Epidermal melanocyte (primary cell): ENCODE measurements around the gene HSPA12B.
"Not testable (repeated sequence)": the region's sequence is repeated elsewhere in the genome, so short reads cannot be mapped to it uniquely, and the experiment has no call there.

ENCODE experiments used
- DNase-seq: peaks from one replicate; pipeline ENCODE4 v3.0.0; 2011; ENCODE audit warnings: low spot score; ENCODE audit not compliant: insufficient read length

HSPA12B gene

DNA sequence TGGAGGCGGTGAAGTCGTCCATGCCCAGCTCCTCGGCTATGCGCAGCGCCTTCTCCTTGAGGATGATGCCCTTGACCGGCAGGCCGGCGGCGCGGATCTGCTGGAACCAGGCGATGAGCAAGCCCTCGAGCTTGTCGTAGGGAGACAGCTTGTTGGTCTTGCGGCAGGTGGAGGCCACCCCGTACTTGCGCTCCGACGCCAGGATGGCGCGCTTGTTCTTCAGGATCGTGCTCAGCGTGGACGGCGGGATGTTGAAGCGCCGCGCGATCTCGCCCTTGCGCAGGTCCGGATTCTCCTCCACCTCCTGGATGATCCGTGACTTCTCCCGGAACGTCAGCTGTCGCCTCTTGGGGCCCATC lies 53.6 kb downstream of the HSPA12B start:
- no peak for DNase-seq

DNA sequence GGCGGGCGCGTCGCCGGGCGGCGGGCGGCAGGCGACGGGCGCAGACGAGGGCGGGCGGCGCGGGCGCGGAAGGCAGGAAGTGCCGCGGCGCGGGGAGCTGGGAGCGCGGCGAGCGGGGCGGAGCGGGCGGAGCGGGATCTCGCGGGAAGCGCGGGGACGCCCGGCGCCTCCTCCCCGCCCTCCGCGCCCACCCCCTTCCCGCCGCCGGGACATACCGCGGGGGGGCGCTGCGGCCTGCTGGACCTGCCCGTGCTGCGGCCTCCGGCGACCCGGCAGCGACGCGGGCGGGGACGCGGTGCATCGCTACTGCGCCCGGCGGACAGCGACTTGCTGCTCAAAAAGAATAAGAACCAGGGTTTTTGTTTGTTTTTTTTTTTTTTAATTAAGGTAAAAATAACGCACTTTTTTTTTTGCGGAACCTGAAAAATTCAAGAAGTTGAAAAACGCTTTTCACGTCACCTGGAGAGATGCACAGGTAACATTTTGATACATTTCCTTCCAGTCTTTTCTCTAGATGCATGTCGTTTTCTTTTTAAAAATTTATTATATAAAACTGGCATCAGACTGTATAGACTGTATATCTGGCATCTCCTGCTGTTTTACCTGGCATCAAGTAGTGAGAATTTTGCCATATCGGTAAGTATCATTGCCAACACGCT lies 54.3 kb downstream of the HSPA12B start, which contains the start of gene CENPB:
Gene CENPB, minus strand, starts transcription at position 76 of the 659 bp plus-strand sequence. CDS start 257 bp downstream, outside the sequence.
- DNase-seq = peak; percentile 89

DNA sequence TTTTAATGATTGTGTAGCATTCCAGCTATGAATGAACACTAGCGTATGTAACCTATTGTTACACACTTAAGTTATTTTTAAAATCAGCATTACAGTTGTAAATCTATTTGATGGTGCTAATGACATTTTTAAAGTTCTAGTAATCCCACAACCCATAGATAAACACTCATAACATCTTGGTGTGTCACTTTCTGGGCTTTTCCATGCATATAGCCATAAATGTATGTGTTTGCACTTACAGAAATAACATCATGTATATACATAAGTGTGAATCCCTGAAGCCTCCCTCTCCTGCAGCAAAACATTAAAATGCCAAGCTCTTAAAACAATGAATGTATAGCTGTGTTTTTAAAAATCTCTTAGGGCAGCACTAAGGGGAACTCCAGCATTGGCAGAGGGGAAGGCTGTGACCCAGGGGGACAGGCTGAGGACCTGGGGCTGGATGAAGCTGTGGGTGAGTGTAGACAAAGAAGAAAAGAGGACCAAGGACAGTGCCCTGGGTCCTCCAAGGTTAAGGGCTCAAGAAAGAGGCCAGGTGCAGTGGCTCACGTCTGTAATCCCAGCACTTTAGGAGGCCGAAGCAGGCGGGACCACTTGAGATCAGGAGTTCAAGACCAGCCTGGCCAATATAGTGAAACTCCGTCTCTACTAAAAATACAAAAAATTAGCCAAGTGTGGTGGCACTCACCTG lies 55.0 kb downstream of the HSPA12B start:
- no peak for DNase-seq

DNA sequence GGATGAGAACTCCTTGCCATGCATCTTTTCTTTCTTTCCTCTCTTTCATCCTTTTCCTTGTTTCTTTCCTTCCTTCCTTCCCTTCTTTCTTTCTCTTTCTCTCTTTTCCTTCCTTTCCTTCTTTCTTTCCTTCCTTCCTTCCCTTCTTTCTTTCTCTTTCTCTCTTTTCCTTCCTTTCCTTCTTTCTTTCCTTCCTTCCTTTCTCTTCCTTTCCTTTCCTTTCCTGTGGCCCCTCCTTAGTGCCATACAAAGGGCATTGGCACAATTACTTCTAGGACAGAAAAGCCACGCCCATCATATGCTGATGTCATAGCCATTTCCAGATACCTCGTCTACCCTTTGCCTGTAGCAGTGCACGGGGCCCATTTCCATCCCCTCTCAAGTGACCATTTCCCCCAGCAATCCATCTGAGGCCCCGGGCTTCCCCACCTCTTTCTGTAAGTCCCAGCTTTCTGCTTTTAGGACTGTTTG lies 56.2 kb downstream of the HSPA12B start:
- no peak for DNase-seq

DNA sequence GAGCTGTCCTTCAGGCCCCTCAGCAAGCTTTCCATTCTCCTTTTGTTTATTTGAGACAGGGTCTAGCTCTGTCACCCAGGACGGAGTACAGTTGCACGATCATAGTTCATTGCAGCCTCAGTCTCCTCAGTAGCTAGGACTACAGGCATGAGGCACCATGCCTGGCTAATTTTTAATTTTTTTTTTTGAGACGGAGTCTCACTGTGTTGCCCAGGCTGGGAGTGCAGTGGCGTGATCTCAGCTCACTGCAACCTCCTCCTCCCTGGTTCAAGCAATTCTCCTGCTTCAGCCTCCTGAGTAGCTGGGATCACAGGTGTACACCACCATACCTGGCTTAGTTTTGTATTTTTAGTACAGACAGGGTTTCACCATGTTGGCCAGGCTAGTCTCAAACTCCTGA lies 56.7 kb downstream of the HSPA12B start:
- DNase-seq = not testable (repeated sequence)

DNA sequence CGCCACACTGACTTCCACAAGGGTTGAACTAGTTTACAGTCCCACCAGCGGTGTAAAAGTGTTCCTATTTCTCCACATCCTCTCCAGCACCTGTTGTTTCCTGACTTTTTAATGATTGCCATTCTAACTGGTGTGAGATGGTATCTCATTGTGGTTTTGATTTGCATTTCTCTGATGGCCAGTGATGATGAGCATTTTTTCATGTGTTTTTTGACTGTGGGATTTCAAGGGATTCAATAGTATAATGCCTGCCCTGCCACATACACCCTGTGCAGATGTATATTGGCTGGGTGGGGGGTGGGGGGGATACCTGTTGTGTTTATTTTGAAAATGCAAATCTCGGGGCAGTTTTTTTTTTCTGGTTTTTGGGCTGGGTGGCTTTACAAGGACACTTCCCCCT lies 61.7 kb downstream of the HSPA12B start:
- not testable (repeated sequence) for DNase-seq

DNA sequence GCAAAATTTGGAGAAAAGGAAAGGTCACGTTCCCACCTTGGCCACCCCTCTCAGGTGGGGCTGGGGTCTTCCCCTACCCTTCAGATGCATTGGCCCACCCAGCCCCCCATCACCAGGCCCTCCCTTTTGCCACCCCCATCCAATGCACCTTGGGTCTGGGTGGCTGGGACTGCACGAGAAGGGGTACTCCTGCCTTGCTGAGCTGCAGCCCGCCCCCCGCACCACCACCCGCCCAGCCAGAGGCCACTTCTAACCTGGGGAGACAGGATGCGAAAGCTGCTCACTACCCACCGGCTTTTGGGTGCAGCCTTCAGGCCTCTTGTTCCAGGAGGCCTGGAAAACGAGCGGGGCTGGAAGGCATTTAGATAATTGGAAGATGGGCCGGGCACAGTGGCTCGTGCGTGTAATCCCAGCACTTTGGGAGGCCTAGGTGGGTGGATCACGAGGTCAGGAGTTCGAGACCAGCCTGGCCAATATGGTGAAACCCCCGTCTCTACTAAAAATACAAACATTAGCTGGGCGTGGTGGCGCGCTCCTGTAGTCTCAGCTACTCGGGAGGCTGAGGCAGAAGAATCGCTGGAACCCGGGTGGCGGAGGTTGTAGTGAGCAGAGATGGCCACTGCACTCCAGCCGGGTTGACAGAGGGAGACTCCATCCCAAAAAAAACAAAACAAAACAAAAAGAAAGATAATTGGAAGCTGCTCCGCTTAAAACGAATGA lies 62.4 kb downstream of the HSPA12B start:
- DNase-seq = no peak

DNA sequence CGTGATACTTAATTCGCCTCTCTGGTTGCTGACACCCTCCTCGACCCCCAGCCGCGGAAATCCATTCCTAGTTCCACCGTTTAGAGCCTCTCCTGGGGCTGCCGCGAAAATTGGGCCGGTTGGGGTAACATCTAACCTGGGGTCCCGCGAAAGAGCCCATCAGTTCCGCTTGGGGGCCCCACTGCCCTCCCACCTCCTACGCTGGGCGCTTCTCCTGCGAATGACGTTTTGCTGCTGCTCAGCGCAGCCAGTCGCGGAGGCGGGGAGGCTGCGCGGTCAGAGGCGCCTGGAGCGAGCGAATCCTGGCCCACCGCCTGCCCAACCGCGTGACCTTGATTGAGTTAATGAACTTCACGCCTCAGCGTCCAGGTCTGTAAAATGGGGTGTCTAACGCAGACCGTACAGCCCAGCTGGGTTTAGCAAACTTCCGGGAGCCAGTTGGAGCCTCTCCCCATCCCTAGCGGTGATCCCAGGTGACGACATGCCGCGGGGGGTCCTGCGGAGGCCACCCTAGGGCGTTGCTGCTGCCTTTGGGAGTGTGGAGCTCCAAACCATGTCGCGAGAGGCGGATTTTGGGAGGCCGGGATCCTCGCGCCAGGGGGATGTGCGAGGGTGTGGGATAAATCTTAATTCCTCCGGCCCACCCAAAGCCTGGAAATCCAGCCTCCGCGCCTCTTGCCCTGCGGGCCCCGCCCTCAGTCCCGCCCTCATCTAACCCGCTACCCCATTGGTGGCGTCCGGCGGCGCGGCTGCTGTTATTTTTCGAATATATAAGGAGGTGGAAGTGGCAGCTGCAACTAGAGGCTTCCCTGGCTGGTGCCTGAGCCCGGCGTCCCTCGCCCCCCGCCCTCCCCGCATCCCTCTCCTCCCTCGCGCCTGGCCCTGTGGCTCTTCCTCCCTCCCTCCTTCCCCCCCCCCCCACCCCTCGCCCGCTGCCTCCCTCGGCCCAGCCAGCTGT lies 63.3 kb downstream of the HSPA12B start, which contains the start of gene CDC25B:
Gene CDC25B, plus strand, starts transcription at position 800 of the 958 bp plus-strand sequence. CDS start 222 bp downstream, outside the sequence.
- peak; percentile 96 for DNase-seq

DNA sequence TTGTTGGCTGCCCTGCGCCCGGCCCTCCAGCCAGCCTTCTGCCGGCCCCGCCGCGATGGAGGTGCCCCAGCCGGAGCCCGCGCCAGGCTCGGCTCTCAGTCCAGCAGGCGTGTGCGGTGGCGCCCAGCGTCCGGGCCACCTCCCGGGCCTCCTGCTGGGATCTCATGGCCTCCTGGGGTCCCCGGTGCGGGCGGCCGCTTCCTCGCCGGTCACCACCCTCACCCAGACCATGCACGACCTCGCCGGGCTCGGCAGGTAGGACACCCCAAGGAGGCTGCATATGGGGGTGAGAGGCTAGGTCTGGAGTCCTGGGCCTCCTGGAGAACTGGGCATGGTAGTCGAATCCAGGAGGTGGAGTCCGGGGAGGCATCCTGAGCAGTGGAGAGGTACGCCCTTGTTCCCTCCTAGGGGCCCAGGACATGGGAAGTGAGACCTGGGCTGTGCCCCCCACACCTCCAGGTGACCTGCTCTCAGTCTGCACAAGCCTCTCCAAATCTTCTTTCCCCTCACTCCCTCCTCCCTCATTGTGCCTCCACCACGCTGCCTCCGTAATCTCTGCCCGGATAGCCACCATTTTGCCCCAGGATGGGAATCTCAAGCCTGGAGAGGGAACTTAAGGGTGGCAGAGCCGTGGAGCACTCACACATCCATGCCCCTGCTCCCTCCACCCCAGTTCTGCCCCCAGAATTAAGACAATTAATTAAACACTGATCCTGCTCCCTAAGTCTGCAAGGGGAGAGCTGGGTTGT lies 64.2 kb downstream of the HSPA12B start:
- no peak for DNase-seq

DNA sequence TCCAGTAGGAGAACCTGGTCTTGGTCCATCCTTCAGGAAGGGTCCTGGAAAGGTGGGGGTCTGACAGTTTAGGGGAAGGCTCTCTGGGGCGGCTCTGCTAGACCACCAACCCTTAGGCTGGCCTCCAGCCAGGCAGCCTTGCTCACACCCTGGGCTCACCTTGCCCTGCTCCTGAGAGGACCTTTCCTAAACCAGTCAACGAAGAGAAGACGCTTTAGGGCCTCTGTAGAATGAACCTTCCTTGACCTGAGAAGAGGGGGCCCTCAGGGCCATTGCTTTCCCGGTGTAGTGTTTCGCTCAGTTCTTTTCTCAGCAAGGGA lies 64.7 kb downstream of the HSPA12B start:
- no peak for DNase-seq

DNA sequence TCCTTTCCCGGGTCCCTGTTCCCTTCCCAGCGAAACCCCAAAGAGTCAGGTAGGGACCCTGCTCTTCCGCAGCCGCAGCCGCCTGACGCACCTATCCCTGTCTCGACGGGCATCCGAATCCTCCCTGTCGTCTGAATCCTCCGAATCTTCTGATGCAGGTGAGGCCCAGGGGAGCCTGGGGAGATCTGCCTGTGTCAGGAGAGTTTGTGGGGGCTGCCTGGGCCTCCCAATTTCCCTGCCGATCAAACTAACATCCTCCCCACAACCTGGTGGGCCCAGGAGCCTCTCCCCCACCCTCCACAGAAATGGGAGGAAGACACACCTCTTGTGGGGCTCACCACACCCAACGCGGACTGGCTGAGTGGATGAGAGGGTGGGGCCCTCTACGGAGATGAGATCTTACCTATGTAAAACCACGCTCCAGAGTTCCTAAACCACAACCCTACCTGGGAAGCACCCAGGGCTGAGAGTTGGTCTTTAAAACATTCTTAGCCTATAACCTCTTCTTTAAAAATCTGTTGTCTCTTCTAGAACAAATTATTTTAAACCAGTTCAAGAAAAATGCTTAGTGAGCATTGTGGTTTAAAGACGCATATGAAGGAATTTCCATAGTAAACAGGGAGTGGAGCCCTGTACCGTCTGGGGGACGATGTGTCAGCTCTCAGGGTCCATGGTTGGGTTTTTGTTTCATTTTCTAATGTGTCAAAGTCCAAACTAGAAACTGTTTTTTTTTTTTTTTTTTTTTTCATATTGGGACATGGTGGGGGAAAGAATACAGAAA lies 65.3 kb downstream of the HSPA12B start:
- no peak for DNase-seq

DNA sequence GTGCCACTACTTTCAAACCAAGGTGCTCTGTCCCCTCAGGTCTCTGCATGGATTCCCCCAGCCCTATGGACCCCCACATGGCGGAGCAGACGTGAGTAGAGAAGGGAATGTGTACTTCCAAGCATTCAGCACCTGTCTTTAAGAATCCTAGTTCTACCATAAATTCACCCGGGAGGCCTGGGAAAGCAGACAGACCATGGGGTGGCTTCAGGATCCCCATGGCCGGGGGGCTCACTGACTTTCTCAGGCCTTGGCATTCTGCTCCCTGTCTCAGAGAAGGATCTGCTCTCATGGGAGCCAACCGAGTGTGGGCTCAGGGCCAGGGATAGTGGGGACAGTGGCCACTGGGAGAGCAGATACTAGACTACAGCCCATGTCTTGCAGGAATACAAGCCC lies 65.9 kb downstream of the HSPA12B start:
- DNase-seq = no peak

DNA sequence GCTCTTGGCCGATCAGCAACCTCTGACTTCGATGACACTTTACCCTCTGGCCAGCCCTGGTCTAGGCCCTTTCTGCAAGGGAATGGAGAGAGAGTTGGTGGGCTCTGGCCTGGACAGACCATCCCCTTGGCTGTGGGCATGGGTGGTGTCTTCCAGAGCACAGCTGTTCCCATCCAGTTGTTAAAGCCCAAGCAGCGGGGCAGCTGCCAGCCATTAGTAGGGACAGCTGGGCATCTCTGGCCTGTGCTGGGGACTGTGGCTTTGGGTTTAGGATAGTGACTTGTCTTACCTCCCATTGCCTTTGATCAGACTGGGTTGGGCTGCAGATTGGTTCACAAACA lies 66.4 kb downstream of the HSPA12B start:
- no peak for DNase-seq

DNA sequence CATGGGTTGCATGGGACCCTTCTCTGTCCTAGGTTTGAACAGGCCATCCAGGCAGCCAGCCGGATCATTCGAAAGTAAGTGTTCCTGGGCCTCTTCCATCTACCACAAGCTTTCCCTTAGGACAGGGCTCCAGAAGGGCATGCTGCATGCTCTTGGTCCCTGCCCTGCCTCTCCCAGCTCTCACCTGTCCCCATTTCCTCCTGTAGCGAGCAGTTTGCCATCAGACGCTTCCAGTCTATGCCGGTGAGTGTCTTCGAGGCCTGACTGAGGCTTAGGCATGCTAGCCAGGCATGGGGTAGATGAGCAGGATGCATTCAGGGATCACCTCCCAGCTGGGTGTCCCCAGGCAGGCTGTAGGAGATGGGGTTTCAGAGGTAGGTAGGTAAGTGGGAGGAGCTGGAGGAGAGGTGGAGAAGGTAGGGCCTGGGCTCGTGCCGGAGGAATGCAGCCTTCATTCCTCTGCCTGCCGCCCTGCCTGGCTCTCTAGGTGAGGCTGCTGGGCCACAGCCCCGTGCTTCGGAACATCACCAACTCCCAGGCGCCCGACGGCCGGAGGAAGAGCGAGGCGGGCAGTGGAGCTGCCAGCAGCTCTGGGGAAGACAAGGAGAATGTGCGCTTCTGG lies 67.9 kb downstream of the HSPA12B start:
- DNase-seq = no peak

DNA sequence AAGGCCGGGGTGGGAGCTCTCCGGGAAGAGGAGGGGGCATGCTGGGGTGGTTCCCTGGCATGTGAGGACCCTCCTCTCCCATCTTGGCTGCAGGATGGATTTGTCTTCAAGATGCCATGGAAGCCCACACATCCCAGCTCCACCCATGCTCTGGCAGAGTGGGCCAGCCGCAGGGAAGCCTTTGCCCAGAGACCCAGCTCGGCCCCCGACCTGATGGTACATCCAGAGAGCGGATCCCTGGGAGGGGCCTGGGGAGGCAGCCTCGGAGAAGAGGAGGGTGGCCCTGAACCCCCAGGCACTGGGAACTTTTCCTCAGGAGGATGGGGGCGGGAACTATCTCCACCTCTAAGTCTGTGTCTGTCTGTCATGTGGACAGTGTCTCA lies 68.4 kb downstream of the HSPA12B start:
- no peak for DNase-seq

DNA sequence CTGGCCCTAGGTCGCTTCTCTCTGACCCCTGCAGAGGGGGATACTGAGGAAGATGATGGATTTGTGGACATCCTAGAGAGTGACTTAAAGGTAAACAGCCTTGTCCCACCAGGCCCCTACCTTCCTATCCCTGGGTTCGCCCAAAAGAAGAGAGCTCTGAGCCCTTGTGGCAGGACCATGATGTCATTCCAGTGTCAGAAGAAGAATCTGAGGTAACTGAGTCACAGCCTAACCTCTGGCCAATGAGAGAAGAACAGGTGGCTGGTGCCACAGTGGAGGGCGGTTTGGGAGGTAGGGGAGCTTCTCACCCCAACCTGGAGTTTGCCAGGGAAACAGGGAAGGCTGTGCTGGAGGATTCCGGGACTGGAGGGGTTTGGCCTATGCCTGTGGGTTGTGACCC lies 68.8 kb downstream of the HSPA12B start:
- no peak for DNase-seq

DNA sequence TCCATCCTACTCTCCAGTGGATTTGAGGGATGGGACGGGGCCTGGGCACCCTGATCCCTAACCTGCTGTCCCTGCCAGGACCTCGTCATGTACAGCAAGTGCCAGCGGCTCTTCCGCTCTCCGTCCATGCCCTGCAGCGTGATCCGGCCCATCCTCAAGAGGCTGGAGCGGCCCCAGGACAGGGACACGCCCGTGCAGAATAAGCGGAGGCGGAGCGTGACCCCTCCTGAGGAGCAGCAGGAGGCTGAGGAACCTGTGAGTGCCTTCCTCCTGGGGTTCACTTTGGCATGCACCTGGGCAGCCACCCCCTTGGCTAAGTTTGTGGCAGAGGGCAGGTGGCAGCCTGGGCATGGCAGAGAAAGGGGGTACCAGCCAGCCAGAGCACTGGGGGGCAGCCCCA lies 69.4 kb downstream of the HSPA12B start:
- DNase-seq = no peak
